Measurements from ENCODE around the gene IGF2BP2. TPM values are rescaled to one million over a fixed set of nuclear protein-coding genes. Genes with fewer than 3 reads are reported as not detected.

Gene IGF2BP2
- total and polyA plus RNA-seq, 9 of the 15 experiments (the other 6 are each of a cell fraction or from before 2014, with no cell fraction given): 3.2 to 59.6 (median 30.5) TPM

DNA sequence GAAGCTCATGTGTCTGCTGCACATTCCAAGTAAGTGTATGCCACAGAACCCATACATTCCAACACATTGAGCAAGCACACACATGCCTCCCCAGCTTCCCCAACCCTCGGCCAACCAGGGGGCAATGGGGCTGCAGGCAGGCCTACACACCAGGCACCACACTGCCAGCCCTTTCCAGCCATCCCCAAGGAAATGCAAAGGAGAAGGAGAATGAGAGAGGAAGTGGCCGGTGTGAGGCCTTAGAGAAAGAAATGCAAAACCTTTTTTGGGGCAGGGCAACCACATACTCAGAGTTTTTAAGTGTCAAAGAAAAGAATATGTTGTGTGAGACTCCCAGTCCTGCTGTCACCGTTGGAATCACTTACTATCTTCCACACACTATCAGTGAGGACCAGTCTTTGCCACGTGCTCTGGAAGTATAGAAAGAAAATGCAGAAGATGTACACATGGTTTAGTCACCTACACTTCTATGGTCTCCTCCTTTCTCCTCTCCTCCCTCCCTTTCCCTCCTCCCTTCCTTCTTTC is 11.1 kb downstream of the IGF2BP2 start (continued):
- TF ChIP-seq, protein P1, sequence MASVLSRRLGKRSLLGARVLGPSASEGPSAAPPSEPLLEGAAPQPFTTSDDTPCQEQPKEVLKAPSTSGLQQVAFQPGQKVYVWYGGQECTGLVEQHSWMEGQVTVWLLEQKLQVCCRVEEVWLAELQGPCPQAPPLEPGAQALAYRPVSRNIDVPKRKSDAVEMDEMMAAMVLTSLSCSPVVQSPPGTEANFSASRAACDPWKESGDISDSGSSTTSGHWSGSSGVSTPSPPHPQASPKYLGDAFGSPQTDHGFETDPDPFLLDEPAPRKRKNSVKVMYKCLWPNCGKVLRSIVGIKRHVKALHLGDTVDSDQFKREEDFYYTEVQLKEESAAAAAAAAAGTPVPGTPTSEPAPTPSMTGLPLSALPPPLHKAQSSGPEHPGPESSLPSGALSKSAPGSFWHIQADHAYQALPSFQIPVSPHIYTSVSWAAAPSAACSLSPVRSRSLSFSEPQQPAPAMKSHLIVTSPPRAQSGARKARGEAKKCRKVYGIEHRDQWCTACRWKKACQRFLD (CRISPR knock-in tag; IDR thresholded peaks at IDR 0.05): no peak
- no peak for TF ChIP-seq ZC3H4 (CRISPR knock-in tag; IDR thresholded peaks at IDR 0.05; ENCODE audit: borderline replicate concordance)
- no peak for TF ChIP-seq ZNF133 (CRISPR knock-in tag; IDR thresholded peaks at IDR 0.05)
- TF ChIP-seq ATF7 (IDR thresholded peaks at IDR 0.05): no peak
- TF ChIP-seq, protein P2, sequence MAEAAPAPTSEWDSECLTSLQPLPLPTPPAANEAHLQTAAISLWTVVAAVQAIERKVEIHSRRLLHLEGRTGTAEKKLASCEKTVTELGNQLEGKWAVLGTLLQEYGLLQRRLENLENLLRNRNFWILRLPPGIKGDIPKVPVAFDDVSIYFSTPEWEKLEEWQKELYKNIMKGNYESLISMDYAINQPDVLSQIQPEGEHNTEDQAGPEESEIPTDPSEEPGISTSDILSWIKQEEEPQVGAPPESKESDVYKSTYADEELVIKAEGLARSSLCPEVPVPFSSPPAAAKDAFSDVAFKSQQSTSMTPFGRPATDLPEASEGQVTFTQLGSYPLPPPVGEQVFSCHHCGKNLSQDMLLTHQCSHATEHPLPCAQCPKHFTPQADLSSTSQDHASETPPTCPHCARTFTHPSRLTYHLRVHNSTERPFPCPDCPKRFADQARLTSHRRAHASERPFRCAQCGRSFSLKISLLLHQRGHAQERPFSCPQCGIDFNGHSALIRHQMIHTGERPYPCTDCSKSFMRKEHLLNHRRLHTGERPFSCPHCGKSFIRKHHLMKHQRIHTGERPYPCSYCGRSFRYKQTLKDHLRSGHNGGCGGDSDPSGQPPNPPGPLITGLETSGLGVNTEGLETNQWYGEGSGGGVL (CRISPR knock-in tag; IDR thresholded peaks at IDR 0.05): no peak
- TF ChIP-seq BMI1 (IDR thresholded peaks at IDR 0.05; ENCODE audit: low read length): no peak
- TF ChIP-seq CBX8 (IDR thresholded peaks at IDR 0.05; ENCODE audit: borderline replicate concordance, extremely low read depth, low read depth, low read length, poor library complexity, severe bottlenecking): no peak
- no peak for TF ChIP-seq GTF2A2 (tag; IDR thresholded peaks at IDR 0.05)
- TF ChIP-seq ZBTB1 (CRISPR knock-in tag; IDR thresholded peaks at IDR 0.05; ENCODE audit: borderline replicate concordance, low read depth): no peak
- TF ChIP-seq, protein P3, sequence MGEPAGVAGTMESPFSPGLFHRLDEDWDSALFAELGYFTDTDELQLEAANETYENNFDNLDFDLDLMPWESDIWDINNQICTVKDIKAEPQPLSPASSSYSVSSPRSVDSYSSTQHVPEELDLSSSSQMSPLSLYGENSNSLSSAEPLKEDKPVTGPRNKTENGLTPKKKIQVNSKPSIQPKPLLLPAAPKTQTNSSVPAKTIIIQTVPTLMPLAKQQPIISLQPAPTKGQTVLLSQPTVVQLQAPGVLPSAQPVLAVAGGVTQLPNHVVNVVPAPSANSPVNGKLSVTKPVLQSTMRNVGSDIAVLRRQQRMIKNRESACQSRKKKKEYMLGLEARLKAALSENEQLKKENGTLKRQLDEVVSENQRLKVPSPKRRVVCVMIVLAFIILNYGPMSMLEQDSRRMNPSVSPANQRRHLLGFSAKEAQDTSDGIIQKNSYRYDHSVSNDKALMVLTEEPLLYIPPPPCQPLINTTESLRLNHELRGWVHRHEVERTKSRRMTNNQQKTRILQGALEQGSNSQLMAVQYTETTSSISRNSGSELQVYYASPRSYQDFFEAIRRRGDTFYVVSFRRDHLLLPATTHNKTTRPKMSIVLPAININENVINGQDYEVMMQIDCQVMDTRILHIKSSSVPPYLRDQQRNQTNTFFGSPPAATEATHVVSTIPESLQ (CRISPR knock-in tag; IDR thresholded peaks at IDR 0.05): no peak
- TF ChIP-seq, protein P4, sequence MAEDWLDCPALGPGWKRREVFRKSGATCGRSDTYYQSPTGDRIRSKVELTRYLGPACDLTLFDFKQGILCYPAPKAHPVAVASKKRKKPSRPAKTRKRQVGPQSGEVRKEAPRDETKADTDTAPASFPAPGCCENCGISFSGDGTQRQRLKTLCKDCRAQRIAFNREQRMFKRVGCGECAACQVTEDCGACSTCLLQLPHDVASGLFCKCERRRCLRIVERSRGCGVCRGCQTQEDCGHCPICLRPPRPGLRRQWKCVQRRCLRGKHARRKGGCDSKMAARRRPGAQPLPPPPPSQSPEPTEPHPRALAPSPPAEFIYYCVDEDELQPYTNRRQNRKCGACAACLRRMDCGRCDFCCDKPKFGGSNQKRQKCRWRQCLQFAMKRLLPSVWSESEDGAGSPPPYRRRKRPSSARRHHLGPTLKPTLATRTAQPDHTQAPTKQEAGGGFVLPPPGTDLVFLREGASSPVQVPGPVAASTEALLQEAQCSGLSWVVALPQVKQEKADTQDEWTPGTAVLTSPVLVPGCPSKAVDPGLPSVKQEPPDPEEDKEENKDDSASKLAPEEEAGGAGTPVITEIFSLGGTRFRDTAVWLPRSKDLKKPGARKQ (CRISPR knock-in tag; IDR thresholded peaks at IDR 0.05): no peak
- peak in 1 of 2 experiments; percentile 55; a peak in 1 of 4 replicates for TF ChIP-seq ARNT (IDR thresholded peaks at IDR 0.05)
- no peak for TF ChIP-seq RAD21 (CRISPR knock-in tag; conservative IDR thresholded peaks at IDR 0.05 in 1 of 2, IDR thresholded peaks at IDR 0.05 in 1 of 2)
- TF ChIP-seq MECOM (CRISPR knock-in tag; IDR thresholded peaks at IDR 0.05): no peak
- no peak for TF ChIP-seq SMAD1 (IDR thresholded peaks at IDR 0.05; ENCODE audit: low read depth, low read length, partially characterized antibody)
- TF ChIP-seq PCBP2 (IDR thresholded peaks at IDR 0.05; ENCODE audit: low read depth, low read length, poor library complexity, severe bottlenecking): peak; percentile 31
- TF ChIP-seq ZNF584 (CRISPR knock-in tag; IDR thresholded peaks at IDR 0.05; ENCODE audit: low read depth): no peak
- TF ChIP-seq MYBL2 (IDR thresholded peaks at IDR 0.05; ENCODE audit: low read depth): no peak
- TF ChIP-seq MYBL2 (CRISPR knock-in tag; IDR thresholded peaks at IDR 0.05; ENCODE audit: borderline replicate concordance): no peak
- no peak for TF ChIP-seq SRSF1 (IDR thresholded peaks at IDR 0.05; ENCODE audit: low read depth, low read length)
- no peak for TF ChIP-seq MCM7 (IDR thresholded peaks at IDR 0.05)
- 0 out of 2 replicates have a peak, but pooled peaks have one; percentile 23 for TF ChIP-seq ZNF197 (CRISPR knock-in tag; IDR thresholded peaks at IDR 0.05; ENCODE audit: low read depth)
